Testis (tissue), 2 donors: ENCODE data around the gene ARID1B.

ENCODE experiments used
- POLR2A ChIP-seq: fragments of 450-650 bp; IDR thresholded peaks from one replicate; pipeline ENCODE4 v1.6.1; 2017; ENCODE audit warnings: antibody characterized with exemption, mild to moderate bottlenecking, moderate library complexity
- TF ChIP-seq, protein P1 (sequence below), 3 experiments: fragments of 450-650 bp in 2 of 3; fragments of 200-600 bp in 1 of 3; sonication (generic) in 1 of 3; IDR thresholded peaks; one replicate each; pipeline ENCODE4 v1.5.1; 2016 to 2019; ENCODE audit warnings: antibody characterized with exemption in 3 of 3, mild to moderate bottlenecking in 2 of 3, moderate library complexity in 1 of 3

DNA sequence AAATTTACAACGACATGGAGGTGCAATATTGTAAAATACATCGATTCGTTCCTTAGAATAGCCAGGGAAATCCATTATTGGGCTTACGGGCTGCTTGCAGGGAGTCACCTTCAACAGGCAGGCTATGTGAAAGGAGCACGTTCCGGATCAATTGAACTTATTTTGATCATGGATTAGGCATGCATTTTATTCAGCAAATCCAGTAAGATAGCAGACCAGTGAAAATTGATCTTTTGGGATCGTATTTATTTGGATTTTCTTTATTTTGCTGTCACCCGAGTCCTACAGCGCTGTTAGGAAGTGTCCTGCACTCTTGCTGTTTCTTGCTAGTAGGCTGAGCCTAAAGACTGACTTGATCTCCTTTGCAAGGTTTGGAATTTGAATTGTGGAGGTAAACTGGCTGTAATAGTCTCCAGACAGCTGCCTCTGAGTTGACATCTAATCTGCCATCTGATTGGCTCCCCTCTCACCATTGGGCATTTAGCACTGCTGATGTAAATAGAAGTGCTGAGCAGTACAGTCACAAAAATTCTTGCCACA lies 3.0 kb downstream of the ARID1B start:
- TF ChIP-seq, protein P1, sequence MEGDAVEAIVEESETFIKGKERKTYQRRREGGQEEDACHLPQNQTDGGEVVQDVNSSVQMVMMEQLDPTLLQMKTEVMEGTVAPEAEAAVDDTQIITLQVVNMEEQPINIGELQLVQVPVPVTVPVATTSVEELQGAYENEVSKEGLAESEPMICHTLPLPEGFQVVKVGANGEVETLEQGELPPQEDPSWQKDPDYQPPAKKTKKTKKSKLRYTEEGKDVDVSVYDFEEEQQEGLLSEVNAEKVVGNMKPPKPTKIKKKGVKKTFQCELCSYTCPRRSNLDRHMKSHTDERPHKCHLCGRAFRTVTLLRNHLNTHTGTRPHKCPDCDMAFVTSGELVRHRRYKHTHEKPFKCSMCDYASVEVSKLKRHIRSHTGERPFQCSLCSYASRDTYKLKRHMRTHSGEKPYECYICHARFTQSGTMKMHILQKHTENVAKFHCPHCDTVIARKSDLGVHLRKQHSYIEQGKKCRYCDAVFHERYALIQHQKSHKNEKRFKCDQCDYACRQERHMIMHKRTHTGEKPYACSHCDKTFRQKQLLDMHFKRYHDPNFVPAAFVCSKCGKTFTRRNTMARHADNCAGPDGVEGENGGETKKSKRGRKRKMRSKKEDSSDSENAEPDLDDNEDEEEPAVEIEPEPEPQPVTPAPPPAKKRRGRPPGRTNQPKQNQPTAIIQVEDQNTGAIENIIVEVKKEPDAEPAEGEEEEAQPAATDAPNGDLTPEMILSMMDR (IDR thresholded peaks at IDR 0.05) = no peak
- peak; percentile 35 for TF ChIP-seq POLR2A
